ENCODE results near the gene RRP1B.

The RRP1B gene

GRCh38 chr21:43699933-43700599 is 40.7 kb downstream of the RRP1B start:
- TF ChIP-seq ISL1 (CRISPR knock-in tag; IDR thresholded peaks at IDR 0.05): no peak
- TF ChIP-seq, protein P1, sequence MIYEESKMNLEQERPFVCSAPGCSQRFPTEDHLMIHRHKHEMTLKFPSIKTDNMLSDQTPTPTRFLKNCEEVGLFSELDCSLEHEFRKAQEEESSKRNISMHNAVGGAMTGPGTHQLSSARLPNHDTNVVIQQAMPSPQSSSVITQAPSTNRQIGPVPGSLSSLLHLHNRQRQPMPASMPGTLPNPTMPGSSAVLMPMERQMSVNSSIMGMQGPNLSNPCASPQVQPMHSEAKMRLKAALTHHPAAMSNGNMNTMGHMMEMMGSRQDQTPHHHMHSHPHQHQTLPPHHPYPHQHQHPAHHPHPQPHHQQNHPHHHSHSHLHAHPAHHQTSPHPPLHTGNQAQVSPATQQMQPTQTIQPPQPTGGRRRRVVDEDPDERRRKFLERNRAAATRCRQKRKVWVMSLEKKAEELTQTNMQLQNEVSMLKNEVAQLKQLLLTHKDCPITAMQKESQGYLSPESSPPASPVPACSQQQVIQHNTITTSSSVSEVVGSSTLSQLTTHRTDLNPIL (CRISPR knock-in tag; IDR thresholded peaks at IDR 0.05; ENCODE audit: low read depth): no peak
- TF ChIP-seq, protein P2, sequence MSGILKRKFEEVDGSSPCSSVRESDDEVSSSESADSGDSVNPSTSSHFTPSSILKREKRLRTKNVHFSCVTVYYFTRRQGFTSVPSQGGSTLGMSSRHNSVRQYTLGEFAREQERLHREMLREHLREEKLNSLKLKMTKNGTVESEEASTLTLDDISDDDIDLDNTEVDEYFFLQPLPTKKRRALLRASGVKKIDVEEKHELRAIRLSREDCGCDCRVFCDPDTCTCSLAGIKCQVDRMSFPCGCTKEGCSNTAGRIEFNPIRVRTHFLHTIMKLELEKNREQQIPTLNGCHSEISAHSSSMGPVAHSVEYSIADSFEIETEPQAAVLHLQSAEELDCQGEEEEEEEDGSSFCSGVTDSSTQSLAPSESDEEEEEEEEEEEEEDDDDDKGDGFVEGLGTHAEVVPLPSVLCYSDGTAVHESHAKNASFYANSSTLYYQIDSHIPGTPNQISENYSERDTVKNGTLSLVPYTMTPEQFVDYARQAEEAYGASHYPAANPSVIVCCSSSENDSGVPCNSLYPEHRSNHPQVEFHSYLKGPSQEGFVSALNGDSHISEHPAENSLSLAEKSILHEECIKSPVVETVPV (CRISPR knock-in tag; IDR thresholded peaks at IDR 0.05): no peak
- no peak for TF ChIP-seq GLIS3 (CRISPR knock-in tag; IDR thresholded peaks at IDR 0.05)
- no peak for TF ChIP-seq TSHZ2 (CRISPR knock-in tag; IDR thresholded peaks at IDR 0.05)
- TF ChIP-seq RARB (CRISPR knock-in tag; IDR thresholded peaks at IDR 0.05): no peak
- TF ChIP-seq CSDC2 (CRISPR knock-in tag; IDR thresholded peaks at IDR 0.05): no peak
- TF ChIP-seq TOX (CRISPR knock-in tag; IDR thresholded peaks at IDR 0.05; ENCODE audit: borderline replicate concordance): no peak
- TF ChIP-seq ZFP3 (CRISPR knock-in tag; IDR thresholded peaks at IDR 0.05): no peak
- TF ChIP-seq ZNF70 (CRISPR knock-in tag; IDR thresholded peaks at IDR 0.05): no peak
- no peak for ATAC-seq

GRCh38 chr21:43701936-43702784 is 42.8 kb downstream of the RRP1B start:
- no peak for ATAC-seq
- TF ChIP-seq ISL1 (CRISPR knock-in tag; IDR thresholded peaks at IDR 0.05) (no peak), ZNF565 (CRISPR knock-in tag; conservative IDR thresholded peaks at IDR 0.05; ENCODE audit: low read depth) (no peak)

DNA sequence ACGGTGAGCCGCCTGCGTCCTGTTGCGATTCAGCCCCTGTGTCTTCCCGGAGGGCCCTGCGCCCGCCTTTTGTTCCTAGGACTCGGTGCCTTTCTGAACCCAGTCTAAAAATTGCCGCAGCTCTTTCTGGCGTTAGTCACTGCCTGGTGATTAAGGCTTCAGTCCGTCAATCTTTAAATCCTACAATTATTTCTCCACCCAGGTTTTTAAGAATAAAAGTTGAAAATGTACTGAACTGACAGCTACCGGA is 43.4 kb downstream of the RRP1B start:
- ATAC-seq: no peak
- TF ChIP-seq ZFP3 (CRISPR knock-in tag; IDR thresholded peaks at IDR 0.05) (no peak), ESRRG (CRISPR knock-in tag; IDR thresholded peaks at IDR 0.05) (no peak), ZC3H10 (CRISPR knock-in tag; IDR thresholded peaks at IDR 0.05) (no peak), SNAI2 (CRISPR knock-in tag; IDR thresholded peaks at IDR 0.05) (no peak), RARB (CRISPR knock-in tag; IDR thresholded peaks at IDR 0.05) (no peak), ARNTL (CRISPR knock-in tag; IDR thresholded peaks at IDR 0.05; ENCODE audit: borderline replicate concordance, low read depth) (no peak), ZNF565 (CRISPR knock-in tag; conservative IDR thresholded peaks at IDR 0.05; ENCODE audit: low read depth) (no peak), PPARA (CRISPR knock-in tag; IDR thresholded peaks at IDR 0.05; ENCODE audit: borderline replicate concordance) (no peak), CSDC2 (CRISPR knock-in tag; IDR thresholded peaks at IDR 0.05) (no peak), BACH2 (CRISPR knock-in tag; IDR thresholded peaks at IDR 0.05; ENCODE audit: borderline replicate concordance) (no peak), TSHZ2 (CRISPR knock-in tag; IDR thresholded peaks at IDR 0.05) (no peak), ZFP30 (CRISPR knock-in tag; IDR thresholded peaks at IDR 0.05) (no peak), TOX (CRISPR knock-in tag; IDR thresholded peaks at IDR 0.05; ENCODE audit: borderline replicate concordance) (no peak), ZNF70 (CRISPR knock-in tag; IDR thresholded peaks at IDR 0.05) (no peak), ZNF8 (CRISPR knock-in tag; IDR thresholded peaks at IDR 0.05) (no peak), POU6F1 (CRISPR knock-in tag; IDR thresholded peaks at IDR 0.05; ENCODE audit: borderline replicate concordance, low read depth) (no peak), OSR1 (CRISPR knock-in tag; IDR thresholded peaks at IDR 0.05) (no peak), ISL1 (CRISPR knock-in tag; IDR thresholded peaks at IDR 0.05) (no peak)
- TF ChIP-seq, protein P1 (CRISPR knock-in tag; IDR thresholded peaks at IDR 0.05; ENCODE audit: low read depth): no peak
- TF ChIP-seq, protein P3, sequence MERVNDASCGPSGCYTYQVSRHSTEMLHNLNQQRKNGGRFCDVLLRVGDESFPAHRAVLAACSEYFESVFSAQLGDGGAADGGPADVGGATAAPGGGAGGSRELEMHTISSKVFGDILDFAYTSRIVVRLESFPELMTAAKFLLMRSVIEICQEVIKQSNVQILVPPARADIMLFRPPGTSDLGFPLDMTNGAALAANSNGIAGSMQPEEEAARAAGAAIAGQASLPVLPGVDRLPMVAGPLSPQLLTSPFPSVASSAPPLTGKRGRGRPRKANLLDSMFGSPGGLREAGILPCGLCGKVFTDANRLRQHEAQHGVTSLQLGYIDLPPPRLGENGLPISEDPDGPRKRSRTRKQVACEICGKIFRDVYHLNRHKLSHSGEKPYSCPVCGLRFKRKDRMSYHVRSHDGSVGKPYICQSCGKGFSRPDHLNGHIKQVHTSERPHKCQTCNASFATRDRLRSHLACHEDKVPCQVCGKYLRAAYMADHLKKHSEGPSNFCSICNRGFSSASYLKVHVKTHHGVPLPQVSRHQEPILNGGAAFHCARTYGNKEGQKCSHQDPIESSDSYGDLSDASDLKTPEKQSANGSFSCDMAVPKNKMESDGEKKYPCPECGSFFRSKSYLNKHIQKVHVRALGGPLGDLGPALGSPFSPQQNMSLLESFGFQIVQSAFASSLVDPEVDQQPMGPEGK (CRISPR knock-in tag; IDR thresholded peaks at IDR 0.05; ENCODE audit: borderline replicate concordance): no peak

Measured in SK-N-SH treated with all-trans-retinoic acid at 6 μM for 48 hours (cell line).